ENCODE data around the gene SNAI1.

Gene SNAI1

DNA sequence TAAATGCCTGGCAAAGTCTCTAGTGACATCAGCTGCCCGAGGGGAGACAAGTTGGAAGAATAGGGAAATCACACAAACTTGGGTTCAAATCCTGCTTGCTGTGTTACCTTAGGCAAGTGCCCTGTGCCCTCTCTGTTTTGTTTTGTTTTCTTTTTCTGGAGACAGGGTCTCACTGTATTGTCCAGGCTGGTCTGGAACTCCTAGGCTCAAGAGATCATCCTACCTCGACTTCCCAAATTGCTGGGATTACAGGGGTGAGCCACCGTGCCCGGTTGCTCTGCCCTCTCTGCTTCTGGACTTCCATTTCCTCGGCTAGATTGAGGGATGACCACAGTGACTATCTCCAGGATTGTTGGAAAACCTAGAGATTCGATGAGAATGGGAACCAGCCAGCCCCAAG lies 55.4 kb downstream of the SNAI1 start:
- no peak for DNase-seq
